COLO668 (cell line): ENCODE data around the gene STX11.
A peak's percentile ranks its signal among the peaks of the same experiment; 100 is the strongest.
"Not testable (repeated sequence)": the region's sequence is repeated elsewhere in the genome, so short reads cannot be mapped to it uniquely, and the experiment has no call there.

Experiments
- DNase-seq: peaks from one replicate; lab custom pipeline; 2025; ENCODE audit not compliant: unreplicated experiment; lab: John Stamatoyannopoulos, UW

STX11 gene

DNA sequence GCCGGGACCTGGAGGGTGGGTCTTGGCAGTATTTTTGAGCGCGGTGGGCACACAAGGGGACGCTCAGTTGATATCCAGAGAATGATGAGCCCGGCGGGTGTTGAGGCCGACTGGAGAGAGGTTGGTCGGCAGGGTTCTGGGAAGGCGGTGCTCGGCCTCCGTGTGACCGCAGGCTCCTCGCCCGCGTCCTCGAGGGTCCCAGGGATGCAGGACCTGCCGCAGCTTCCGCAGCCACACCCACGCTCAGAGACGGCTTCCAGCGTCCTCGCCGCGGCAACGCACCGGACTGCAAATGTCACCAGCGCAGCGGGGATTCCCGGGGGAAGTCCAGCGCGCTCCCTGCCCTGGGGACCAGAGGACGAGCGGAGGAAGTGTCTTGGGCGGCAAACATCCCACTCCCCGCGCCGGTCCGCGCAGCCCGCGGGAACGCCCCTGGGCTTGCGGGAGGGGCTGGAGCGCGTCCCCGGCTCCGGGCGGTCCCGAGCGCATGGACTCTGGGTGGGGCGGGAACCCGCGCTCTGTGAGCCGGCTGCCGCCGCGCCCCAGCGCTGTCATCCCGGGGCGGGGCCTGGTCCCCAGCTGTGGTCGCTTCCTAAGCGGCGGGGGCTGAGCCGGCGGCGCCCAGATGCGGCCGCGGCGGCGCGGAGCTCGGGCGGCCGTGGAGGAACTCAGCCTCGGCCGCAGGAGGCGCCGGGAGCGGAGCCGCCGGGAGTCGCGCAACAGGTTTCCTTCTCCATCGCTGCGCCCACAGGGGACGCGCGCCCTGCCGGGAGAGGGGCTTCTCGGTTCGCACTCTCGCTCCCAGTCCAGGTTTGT, at the start of gene STX11:
STX11 (plus strand) TSS at position 624 of the 816 bp plus-strand sequence. CDS start 36,111 bp downstream, outside the sequence.
- DNase-seq, result peak; percentile 81

DNA sequence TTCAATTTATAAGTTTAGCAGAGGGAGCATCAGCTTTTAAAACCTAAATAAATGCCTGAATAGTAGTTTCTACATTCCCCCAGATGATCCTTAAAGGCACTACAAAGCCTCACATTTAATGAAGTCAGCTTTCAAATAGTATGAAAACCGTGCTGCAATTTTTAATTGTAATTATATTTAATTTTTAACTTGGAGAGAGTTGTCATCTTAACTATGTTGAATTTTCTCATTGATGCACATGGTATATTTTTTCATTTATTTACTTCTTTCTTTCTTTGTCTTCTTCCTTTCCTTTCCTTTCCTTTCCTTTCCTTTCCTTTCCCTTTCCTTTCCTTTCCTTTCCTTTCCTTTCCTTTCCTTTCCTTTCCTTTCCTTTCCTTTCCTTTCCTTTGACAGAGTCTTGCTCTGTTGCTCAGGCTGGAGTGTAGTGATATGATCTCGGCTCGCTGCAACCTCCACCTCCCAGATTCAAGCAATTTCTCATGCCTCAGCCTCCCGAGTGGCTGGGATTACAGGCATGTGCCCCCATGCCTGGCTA, 47.2 kb upstream of the STX11 start:
- no peak for DNase-seq

DNA sequence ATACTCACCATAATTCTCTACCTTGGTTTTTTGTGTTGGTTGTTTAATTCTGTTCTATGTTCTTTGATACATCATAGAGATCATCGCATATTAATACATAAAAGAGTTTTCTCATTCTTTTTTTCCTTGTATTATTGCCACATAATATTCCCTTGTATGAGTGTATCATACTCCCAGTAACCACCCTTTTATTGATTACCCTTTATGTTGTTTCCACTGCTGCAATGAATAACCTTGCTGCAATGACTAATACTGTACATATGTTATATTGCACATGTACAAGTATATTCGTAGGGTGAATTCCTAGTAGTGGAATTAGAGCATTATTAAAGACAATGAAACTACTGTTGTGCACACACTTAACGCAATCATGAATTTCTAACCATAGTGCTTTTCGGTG, 45.8 kb upstream of the STX11 start:
- DNase-seq, result no peak

DNA sequence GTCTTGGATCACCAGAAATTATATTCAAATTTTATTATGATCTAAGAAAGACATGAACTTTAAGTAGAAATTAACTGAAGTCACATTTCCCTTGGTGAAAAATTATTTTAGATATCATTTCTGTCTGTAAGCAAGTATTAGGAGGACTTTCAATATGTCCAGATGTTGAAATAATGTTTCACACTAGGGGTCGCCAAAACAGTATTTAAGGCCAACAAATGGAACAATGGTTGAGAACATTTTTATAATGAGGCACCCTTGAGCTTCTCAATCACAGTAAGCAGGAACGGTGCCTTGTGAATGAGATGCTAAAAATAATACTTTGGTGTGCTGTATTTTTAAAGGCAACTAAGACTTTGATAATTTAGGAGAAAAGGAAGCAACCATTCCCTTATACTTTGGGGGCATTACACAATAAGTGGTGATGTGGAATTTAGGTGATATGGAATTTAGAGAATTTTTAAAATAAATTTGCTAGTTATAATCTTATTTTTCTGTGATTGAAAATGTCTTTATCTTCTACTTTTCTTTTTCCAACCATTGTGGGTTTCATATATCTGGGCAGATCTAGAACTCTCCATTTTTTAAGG, 45.3 kb upstream of the STX11 start:
- peak; percentile 19 for DNase-seq

DNA sequence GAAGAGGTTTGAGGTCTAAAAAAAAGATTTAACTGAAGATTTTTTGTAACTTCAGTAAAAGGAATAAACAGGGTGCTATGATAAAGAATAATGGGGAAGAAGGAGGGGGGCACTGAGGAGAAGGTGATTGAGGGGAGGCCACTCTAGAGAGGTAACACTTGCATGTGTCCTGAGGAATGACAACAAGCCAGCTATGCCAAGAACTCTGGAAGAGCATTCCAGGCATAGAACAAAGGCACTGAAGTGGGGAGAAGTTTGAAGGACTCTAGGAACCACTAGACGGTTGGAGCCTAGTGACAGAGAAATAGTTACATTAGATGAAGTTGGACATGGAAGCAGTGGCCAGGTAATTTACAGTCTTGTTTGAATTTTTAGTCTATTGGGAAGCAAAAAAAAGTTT, 44.1 kb upstream of the STX11 start:
- DNase-seq, result no peak

DNA sequence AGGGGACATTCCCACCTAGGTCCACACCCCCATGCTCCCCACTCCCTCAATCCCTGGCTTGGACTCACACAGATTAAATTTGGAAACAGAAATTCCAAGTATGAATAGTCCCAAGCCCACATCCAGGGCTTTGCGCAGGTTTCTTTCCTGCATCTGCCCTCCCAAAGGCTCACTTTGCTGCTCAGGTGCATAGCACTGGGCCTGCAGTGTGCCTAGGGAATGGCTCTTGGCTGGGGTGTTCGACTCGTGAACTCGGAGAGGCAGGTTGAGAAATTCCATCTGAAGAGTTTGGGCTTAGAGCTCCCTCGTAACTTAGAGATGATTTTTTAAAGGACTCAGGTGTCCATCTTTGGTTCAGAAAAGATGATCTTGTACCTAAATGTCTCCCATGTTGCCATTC, 40.1 kb upstream of the STX11 start:
- no peak for DNase-seq

DNA sequence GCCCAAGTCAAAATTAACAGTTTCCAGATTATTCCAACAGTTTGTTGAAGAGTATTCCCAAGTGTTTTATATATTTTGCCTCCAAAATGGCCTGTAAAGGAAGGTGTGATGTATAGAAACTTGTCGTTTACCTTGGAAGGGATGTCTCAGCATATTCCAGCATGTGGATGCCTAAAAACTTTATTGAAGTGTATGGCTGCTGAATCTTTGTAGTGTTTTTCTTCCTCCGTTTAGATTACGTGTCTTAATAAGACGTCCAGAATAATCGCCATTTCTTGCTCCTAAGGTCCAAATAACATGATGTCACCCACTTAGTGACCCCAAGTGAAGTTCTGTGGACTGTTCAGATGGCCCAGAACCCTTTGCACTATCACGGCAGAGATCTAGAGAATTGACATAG, 37.0 kb upstream of the STX11 start:
- no peak for DNase-seq

DNA sequence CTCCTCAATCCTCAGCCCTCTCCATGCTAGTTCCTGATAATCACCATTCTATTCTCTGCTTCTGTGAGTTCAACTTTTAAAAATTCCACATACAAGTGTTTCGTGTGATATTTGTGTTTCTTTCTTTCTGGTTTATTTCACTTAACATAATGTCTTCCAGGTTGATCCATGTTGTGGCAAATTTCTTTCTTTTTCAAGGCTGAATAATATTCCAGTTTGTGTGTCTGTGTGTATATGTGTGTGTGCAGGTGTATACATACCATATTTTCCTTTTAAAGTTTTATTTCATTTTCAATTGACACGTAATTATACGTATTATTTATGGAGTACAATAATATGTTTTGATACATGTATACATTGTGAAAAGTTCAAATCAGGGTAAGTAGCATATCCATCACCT, 35.1 kb upstream of the STX11 start:
- DNase-seq, result no peak

DNA sequence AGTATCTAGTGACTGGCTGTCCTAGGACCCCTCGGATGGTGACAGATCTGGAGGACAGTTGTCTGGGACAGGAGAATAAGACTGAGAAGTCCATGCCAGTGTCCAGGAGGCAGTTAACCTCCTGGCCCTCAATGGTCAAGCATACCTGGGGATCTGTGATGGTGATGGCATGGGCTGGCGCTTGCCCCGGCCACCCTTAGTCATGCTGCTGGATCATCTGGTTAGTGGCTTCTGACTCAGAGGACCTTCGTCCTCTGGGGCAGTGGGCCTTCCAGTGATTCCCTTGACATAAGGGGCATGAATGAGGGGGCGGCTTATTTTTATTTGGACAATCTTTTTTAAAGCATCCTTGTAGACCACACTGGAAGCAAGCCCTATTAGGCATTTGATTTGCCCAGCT, 30.9 kb upstream of the STX11 start:
- DNase-seq, result no peak

DNA sequence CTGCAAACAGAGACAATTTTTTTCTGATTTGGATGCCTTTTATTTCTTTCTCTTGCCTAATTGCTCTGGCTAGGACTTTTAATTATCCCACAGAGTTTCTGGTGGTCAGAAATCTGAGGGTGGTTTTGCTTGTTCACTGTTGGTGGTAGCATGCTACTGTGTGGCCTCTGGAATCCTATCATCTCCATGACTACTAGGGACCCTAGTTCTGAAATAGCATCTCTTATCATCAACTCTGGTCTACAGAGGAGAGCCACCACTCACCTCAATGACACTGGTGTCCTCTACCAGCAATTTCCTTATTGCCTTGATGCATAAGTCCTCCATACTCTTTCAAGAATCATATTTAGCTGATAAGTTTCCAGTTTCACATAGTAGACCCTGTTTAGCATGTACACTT, 27.5 kb upstream of the STX11 start:
- DNase-seq, result no peak

DNA sequence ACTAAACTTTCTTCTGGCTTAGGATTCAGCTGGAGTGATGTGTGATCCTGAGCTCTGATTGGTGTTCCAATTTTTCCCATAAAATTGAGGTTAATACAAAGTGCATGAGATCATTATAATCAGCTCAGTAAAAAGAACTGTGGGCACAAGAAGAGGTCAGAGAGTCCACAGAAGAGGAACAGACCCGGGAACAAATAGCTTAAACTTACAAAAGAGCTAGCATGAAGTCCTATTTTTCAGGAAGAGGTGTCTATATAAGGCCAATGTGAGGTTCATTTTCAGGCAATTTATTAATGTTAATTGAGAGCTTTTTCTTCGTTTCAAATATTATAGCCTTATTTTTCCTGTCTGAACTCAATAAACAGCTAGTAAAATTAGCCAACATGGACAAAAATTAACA, 26.9 kb upstream of the STX11 start:
- DNase-seq, result no peak

DNA sequence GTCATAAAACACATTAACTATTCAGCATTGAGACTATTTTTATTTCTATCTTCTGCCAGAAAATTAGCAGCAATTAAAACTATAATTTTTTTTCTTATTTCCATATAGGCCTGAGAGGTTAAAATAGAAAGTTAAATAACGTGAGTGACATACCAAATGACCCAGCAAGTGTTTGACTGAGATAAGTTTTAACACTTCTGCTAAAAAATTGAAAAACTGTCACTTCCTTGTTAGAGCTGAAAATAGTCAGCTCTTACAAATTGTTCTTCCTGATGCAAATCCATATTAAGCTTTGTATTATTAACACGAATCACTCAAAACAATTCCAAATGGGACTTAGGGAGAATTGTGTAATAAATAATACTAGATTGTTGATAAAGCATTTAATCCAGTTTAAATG, 26.5 kb upstream of the STX11 start:
- DNase-seq, result no peak

DNA sequence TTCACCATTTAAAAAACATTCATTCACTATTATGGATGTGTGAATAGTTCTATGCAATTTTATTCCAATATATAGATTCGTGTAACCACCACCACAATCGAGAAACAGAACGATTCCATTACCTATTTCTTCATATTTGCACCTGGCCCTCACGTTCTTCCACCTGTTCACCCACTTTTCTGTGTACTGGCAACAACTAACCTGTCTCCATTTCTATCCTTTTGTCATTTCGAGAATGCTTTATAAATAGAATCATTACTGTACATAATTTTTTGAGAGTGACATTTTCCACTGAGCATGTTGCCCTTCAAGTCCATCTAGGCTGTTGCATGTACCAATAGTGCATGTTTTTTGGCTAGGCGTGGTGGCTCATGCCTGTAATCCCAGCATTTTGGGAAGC, 23.2 kb upstream of the STX11 start:
- DNase-seq, result no peak

DNA sequence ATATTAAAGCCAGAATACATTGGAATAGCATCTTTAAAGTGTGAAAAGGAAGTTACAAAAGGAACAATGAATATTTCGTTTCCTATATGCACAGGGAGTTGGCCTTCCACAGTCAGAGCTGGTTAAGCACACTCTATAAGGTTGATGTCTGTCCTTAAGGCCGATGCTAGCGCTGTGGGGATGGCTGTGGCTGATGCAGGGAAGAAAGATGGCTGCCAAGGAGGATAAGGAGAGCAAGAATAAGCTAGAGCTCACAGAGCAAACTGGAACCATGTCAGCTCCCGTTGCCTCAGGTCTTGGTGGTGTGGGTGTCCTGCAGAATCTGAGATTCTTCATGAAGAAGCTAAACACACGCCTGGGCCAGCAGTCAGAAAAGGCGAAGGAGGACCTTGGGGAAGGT, 20.8 kb upstream of the STX11 start:
- DNase-seq, result no peak

DNA sequence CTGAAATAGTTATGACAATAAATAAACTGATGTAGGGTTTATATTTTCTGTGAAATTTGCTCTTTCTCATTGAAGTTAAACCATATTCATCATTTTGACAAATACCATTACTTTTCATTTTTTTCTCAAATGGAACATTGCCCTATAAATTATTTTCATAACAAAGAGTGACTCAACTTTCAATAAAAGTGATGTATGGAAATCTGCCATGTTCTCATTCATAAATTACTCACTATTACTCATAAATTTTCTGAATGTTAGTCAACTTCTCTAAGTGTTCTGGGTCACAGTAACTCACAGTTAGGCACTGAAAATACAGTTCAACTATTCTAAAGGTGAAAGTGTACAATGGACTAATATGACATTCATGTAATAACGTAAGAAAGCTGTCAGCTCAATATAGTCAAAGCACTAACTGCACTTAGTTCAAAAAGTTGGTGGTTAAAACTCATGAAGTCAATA, 19.0 kb upstream of the STX11 start:
- no peak for DNase-seq

DNA sequence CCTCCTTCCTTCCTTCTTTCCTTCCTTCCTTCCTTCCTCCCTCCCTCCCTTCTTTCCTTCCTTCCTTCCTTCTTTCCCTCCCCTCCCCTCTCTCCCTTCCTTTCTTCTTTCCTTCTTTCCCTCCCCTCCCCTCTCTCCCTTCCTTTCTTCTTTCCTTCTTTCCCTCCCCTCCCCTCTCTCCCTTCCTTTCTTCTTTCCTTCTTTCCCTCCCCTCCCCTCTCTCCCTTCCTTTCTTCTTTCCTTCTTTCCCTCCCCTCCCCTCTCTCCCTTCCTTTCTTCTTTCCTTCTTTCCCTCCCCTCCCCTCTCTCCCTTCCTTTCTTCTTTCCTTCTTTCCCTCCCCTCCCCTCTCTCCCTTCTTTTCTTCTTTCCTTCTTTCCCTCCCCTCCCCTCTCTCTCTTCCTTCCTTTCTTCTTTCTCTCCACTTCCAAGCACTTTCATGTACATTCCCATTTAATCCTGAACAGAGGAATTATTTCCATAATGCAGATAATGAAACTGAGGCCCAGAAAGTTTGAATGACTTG, 18.1 kb upstream of the STX11 start:
- DNase-seq, result not testable (repeated sequence)

DNA sequence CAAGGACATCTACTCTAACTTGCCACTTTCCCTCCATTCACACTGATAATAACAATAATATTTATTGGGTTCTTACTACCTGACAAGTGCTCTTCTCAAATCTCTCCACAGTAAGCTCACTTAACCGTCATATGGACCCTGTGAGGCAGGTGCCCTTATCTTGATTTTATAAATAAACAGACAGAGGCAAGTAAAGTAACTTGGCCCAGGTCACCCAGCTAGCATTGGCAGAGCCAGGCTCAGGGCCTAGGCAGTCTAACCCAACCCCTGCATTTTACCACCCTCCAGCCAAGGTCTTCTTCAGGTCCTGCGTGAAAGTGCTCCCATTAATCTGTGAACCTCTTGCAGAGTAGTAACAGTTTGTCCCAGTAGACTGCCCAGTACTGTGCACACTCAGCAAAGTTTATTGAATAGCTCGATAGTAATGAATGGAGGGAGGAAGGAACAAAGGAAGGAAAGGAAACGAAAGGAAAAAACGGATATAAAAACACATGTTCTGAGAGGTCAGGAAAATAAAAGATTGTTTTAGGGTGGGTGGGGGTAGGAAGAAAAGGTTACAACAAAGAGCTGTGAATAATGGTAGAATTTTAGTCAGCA, 17.0 kb upstream of the STX11 start:
- no peak for DNase-seq

DNA sequence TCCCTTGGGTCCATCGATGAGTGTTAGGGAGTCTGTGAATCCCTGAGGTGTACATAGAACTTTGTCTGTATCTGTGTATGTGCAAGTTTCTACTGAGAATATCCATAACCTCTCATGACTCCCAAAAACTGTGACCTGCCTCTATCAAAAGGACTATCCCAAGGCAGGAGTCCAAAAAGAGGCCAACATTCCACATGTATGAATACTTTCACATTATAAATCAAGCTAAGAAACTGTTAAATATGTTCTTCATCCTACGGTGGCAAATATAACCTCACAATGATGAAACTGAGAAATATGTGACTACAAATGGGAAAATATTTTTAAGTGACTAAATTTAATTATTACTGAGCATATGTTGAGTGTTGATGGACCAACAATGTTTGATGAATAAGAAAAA, 16.1 kb upstream of the STX11 start:
- no peak for DNase-seq

DNA sequence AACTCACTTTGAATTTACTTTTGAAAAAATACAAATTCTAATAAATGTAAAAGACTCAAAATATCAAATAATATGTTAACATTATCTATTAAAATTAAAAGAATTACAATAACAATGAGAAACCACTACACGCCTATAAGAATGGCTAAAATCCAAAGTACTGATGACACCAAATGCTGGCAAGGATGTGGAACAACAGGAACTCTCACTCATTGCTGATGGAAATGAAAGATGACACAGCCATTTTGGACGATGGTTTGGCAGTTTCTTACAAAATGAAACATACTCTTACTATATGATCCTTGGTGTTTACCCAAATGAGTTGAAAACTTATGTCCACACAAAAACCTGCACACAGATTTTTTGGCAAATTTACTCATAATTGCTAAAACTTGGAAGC, 15.6 kb upstream of the STX11 start:
- DNase-seq, result no peak

DNA sequence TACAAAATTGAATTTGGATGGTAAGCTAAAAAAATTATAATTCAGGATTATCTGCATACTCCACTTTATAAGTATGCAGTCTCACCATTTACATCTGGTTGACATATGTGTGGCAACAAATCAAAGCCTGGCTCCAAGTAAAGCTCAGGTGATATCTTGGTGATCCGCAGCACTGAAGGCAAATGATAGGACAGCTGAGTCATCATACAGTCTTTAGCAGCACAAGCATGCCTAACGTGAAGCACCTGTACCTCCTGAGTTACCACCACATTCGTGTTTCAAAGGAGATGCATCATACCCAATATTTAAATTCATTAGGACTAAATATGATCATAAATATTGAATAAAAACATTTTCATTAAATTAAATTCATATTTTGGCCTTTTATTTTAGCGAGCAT, 11.8 kb upstream of the STX11 start:
- DNase-seq, result no peak

DNA sequence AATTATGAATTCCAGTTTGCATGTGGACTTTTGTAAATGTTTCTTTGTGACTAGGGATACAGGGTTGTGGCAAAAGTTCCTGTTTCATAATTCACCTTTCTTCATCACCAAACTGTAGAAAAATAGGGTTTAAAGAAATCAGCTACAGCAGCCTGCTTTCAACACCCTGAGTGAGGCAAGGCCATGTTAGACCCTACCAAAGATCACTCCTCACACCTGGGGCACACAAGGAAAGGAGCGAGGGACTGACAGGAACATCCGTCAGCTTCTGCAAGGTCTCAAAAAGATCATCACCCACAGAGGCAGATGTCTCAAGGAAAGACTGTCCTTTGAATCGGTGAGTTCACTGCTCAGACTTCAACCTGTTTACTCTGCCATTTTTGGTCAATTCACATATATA, 10.5 kb upstream of the STX11 start:
- no peak for DNase-seq

DNA sequence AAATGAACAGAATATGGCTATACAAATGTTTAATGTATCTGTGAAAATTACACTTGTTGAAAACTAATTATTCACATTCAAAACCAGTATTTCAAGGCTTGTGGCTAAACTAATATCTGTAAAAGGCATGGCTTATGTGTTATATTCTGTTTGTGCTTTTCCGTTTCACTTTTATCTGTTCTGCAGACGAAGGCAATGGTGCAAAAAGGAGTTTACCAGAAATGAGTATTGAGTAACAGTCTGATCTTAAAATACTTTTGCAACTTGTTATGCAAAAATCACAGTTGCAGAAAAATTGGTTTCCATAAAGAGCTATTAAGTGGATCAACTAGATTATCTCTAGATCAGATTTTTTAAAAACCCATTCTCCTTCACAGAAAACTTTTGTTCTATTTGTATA, 9.4 kb upstream of the STX11 start:
- no peak for DNase-seq
